NCI-H2196 treated with DMSO at 0.1 percent for 48 hours (cell line): Measurements from ENCODE around the gene PLEKHA6.

Experiments
- DNase-seq: peaks from one replicate; lab custom pipeline; 2025; ENCODE audit not compliant: unreplicated experiment; lab: John Stamatoyannopoulos, UW

The PLEKHA6 gene

DNA sequence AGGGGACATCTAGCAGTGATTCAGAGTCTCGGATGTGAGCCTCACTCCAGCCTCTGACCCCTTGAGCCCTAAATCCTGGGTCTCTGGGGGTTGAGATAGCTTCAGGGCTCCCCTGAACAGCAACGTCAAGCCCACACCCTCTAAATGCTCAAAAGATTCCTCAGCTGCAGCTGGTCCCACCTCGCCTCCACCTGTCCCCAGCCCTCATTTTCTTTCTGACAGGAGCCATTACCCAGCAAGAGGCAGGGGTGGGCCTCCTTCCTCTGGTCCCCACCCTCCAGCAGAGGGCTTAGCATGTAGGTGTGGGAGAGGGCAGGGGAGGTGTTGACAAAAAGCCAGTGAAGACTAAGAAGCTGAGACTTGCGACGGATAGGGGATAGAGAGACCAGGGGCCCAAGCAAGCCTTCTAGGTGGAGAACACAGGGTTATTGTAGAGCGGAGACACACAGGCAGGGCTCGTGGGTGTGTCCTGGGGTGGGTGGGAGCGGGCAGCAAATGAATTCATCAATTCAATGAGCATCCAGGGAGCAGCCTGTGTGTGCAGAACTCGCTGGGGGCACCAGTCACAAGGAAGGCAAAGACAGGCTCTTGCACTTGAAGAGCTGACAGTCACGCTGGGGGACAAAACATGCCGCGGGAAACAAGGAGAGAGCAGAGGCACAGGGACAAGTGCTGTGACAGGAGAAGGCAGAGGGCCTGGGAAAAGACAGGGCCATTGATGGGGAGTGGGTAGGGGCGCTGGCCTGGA, 97.0 kb downstream of the PLEKHA6 start:
- DNase-seq, result no peak

DNA sequence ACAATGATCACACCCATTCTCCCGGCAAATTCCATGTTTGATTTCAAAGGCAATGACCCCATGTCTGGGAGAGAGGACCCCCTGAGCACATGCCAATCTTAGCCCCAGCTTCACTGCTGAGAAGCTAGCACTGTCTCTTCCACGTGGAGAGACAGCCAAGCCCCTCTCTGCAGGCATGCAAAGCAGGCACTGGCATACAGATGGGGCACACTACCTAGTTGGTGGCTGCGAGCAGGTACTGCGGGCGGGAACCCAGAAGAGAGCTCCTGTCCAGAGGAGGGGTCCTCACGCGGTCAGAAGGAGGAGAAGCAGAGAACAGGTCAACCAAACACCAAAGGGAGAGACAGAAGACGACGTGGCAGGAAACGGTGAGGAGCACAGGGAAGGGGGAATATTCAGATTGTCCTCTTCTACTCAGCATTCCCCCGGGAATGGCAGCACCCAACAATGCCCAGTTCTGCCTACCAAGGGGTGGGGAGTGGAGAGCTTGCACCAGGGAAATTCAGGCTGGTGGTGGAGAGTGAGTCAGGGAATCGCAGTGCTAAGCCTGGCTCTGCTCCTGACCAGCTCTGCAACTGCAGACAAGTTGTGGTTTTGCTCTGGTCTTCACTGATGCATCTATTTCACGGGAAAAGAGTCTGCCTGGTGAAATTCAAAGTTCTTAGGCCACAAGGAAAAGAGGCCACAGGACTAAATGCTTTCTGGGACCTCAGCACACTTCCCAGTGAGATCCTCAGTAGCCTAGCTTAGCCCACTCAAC, 97.8 kb downstream of the PLEKHA6 start:
- no peak for DNase-seq

DNA sequence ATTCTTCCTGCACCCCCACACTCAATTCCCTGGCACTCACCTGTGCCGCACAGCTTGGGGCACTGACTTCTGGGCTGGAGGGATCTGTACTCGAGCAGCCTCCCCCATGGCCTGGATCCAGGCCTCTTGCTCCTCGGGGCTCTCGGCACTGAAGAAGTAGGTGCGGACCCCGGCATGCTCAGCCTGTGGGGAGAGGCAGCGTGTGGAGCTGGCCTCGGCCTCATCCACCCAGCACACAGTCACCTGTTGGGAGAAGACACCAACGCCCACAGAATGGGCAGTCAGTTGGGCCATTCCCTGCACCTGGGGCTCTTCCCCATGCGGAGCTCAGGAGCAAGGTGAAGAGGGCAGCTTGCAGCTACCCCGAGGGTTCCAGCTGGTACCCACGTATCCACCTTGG, 98.5 kb downstream of the PLEKHA6 start:
- no peak for DNase-seq

DNA sequence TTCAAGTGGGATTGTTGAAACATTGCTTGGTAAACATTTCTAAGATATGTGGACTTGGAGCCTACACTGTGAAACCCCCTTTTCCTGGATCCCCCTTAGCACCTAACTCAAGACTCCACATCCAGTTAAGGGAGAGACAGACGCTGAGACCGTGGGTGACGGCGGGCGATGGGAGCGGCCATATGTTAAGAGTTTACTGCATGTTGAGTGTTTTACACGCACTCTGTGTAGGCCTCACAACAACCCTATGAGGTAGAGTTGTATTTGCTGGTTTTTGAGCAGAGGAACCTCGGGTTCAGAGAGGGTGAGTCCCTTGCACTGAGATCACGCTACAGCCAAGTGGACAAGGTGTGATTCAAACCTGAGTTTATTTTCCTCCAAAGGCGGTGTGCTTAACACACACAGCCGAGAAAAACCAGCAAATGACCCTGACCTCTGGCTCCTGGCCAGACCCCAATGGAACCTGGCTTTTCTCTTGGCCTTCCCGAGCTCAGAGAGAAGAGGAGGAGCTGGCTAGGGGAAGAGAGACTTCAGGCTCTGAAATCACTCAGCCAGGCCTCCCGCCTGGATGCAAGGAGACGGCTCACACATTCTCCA, 99.0 kb downstream of the PLEKHA6 start:
- DNase-seq, result no peak

DNA sequence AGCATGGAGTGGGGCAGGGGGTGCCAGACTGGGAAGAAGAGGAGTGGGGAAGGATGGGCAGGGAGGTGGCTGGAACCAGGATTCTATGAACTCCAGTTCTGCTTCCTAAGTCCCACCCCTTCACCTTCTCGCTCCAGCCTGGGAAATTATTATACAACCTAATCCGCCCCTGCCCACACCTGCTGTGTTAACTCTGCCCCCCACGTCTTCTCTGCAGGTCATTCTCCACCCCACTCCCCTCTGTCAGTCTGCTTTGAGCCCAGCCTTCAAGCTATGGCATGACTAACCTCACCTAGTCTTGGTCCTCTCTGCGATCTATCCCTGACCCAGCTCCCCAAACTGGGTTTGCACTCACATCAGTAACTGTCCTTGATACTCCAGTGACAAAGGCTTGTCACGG, 99.9 kb downstream of the PLEKHA6 start:
- no peak for DNase-seq

DNA sequence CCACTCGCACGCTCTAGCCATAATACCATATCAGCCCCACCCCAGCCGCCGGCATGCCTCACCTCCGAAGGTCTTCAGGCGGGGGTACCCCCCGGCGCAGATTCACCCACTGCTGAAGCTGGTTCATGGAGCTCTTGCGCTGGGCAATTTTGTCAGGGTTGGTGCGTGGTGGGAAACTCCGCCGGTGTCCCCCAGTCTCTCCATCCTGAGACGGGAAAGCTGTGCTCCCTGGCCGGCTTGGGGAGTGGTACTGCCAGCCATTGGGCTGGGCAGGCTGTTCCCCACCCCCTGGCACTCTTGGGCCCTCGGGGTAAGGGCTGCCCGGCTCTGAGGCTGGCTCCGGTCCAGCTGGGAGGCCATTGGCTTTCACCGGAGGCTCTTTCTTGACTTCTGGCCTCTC, 100.5 kb downstream of the PLEKHA6 start:
- DNase-seq, result no peak

DNA sequence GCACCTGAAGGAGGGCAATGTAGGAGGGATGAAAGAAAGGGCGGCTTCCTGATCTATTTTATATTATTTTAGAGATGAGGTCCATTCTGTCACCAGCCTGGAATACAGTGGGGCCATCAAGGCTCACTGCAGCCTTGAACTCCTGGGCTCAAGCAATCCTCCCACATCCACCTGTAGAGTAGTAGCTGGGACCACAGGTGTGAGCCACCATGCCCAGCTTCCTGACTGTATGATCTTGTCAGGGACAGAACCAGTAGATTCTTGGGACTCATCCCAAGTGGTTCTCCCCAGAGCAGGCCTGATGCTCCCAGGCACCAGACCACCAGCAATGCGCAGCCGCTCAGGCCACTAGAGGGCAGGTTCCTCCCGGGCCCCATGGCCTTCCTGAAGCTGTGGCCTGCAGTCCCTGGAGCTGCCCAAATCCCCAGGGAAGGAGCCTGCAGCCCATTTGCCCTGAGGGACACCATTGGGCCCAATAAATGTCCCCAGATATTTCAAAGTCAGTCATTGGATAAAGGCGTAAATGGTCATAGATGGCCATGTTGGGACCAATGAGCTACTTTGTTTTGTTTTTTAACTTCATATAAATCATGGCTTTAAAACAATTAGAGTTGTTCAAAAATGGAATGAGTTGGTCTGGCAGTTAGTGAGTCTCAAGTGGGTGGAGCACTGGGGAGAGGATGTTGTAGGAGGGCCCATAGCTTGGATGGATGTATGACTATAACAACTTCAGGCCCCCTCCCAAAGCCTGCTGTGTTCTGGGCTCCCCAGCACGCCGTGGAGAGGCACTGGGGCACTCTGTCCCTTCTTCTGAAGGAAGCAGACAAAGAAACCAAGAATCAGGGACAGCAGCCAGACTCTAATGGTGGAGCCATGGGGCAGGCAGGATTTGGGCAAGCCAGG, 101.3 kb downstream of the PLEKHA6 start:
- DNase-seq, result peak; percentile 13

DNA sequence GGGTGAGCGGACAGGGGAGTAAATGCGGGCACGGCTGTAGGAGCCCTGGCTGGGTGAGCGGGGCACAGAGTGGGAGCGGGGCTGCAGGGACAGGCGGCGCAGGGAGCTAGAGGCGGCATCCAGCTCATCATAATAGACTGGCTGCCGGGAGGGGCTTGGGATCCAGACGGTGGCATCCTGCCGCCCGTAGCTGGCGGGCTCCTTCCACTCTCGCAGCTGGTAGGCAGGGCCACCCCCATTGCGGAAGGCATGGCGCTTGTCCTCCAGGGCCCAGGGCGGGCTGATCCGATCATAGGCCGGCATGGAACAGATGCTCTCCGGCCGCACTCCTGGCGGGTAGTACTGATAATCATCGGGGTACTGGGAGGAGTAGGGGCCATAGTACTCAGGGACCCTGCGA, 102.3 kb downstream of the PLEKHA6 start:
- DNase-seq, result no peak

DNA sequence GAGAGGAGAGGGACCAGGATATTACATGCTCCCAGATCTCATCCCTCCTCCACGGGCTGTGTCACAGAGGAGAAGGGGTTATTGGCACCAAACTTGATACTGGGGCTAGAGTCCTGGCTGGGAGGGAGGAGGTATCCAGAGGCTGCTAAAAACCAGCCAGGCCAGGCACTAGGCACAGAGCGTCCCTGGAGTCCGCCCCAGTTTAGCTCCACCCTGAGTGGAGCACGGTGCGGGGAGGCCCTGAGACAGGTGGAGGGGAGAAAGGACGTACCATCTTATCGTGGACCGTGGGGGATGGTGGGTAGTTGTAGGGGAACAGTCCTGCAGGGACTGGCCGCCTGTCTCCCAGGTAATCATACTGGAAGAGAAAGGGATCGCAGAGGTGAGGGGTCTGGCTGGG, 103.2 kb downstream of the PLEKHA6 start:
- DNase-seq, result no peak

DNA sequence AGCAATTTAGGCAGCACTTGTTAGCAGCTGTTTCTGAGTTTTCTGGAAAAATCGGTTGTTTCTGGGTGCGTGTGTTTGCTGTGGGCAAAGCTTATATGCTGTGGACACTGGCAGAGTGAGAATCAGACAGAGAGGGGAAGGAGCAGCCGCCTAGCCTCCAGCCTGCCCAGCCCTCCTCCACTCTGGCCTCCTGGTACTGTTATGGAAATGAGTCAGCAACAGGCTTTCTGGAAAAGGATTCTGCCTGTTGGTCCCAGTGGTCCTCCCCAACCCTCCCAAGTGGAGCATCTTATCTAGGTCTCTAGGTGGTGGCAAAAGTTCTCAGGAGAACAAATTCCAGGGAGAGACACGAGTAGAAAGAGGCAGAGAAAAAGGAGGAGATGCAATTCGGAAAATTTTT, 103.8 kb downstream of the PLEKHA6 start:
- DNase-seq, result no peak

DNA sequence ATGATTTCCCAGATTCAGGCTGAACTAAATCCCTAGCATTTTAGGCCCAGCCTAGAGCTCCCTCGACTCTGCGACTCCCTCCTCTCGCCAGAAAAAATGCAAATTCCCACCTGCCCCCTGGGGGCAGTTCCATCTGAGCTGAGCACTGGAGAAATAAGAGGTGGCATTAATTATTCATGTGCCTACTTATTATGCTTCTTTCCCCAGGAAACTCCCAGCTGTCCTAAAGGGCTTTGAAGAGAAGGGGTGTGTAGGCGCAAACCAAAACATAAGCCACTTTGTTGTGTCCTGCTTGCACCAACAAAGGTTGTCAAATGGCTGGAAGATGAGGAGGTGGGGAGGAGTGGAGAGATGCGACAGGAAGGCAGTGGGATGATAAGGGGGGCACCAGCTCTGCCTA, 104.5 kb downstream of the PLEKHA6 start:
- no peak for DNase-seq

DNA sequence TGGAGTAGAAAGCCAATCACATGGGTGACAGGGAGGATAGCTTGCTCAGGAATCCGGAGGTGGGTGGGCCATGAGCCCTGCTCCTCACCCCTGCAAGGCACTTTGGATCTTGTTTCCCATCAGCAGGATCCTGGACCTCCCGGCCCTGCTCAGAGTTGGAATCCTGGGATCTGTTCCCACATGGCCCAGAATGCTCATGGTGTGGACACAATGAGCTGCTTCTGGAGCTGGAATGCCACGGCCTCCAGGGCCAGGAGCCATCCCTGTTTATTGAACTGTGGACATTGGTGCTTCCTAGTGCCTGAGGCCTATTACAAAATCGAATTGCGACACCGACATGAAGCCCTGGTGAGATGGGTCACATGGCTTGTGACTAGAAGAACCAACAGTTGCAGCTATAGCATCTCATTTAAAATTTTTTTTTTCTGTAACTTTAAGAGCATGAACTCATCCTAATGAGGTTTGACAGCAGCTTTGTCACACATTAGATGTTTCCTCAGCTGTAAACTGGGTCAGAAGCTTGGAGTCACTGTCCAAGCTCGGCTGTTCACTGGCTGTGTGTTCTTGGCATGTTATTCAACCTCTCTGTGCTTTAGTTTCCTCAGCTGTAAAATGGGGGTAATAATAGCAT, 105.6 kb downstream of the PLEKHA6 start:
- no peak for DNase-seq

DNA sequence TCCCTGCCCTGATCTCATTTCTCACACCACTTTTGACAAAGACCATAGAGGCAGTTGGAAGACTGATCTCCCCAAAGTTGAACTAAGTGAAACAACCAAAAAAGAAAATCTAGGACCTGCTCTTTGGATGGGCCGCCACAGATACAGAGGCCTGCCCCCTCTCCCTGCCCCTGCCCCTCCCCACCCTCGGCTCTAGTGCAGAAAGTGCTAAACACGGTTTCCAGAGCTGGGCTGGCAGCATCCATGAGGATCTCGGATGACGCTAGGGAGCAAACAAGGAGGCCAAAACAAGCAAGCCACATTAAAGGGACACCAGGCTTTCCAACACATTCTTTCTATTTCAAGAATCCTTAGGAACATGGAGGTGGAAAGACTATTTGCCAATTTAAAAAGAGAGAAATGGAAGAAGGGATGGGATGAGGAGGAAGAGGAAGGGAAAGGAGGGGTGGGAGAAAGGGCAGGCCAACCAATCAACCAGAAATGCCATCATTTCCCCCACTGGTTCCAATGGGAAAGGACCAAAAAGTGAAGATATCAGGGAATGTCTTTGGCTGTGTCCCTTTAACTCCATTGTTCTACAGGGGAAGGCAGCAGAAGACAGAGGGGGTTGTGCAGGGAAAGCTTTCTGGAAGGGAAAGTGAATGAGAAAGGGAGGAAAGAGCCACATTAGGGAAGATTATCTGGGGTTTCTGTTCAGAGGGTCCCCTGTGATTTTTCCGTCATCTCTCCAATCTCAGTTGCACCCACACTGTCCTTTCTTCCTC, 107.6 kb downstream of the PLEKHA6 start:
- no peak for DNase-seq

DNA sequence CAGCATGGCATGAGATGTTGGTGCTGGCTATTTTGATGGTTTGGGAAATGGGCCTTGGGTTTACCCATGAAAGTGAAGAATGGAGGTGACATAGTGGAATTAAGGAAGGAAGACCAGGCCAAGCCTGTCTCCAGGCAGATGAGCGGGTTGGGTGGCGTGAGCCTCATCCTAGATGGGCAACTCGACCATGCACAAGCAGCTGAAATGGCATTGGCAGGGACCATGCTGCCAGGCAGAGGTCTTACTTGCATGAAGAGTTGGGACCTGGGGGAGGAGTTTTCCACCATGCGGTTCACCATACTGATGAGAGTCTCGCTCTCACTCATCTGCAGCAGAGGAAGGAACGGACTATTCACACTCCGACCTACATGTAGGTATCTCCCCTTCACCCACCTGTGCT, 108.4 kb downstream of the PLEKHA6 start:
- no peak for DNase-seq

DNA sequence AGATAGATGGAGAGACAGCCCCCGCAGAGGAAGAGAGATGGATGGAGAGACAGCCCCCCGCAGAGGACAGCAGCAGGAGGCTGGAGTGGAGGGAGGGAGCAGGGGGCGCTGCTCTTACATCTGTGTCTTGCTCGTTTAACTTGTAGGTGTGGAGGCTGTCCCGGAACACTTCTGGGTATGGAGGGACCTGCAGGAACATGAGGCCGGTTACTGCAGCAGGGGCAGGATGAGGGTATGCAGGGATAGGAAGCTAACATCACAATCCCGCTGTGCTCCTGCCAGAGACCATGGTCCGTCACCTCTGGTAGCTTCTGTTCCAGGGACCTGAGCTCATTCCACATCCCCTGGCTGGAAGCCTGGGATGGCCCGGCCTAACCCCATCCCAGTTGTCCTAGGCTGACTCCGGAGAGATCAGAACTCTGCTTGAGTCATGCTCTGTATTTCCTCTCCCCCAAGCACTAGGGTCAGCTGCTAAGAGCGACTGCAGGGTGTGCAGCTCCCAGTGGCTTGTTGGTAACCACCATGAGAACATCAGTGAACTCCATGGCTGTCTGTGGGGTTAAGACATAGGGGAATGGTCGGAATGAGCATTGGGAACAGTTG, 109.2 kb downstream of the PLEKHA6 start:
- no peak for DNase-seq

DNA sequence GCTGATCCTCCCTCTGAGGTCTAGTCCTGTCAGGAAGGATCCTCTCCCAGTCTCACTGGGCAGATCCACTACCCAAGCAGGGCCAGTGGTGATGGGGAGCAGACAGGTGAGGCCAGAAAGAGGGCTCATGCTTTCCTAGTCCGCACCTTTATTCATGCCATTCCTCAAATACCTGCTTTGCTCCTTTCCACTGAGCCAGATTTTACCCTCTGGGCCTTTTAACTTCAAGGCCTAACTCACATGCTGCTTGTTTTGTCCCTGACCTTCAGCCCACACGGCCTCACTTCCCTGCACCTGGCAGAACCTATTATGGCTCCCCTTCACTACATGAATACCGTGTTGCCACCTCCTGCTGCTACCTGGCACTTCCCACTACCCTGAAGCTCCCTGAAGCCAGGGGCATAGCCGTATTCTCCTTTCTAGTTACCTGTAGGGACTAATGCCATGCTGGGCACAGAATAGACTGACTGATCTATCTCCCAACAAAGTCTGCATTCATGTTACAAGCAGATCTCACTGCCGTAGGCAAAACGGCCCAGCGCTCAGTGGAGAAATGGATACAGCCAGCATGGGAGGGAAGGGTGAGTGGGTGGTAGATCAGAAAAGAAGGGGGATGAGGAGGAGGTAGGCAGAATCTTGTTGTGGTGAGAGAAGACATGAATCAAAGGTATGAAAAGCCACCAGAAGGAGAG, 109.8 kb downstream of the PLEKHA6 start:
- no peak for DNase-seq

DNA sequence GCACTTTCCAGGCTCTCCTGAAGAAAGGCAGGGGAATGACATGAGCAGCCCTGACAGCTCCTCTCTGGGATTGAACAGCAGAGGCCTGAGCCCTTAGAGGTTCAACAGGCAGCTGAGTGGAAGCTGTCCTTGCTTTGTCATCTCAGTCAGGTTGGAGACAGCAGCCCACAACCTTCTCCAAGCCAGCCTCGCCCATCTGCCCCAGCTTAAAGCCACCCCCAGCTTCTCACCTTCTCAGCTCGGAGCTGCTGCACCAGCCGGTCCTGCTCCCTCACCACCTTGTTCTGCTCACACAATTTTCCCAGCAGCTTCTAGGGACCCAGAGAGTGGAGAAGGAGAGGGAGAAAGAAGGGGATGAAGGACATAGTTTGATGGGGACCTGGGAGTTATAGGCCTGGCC, 110.8 kb downstream of the PLEKHA6 start:
- DNase-seq, result no peak

DNA sequence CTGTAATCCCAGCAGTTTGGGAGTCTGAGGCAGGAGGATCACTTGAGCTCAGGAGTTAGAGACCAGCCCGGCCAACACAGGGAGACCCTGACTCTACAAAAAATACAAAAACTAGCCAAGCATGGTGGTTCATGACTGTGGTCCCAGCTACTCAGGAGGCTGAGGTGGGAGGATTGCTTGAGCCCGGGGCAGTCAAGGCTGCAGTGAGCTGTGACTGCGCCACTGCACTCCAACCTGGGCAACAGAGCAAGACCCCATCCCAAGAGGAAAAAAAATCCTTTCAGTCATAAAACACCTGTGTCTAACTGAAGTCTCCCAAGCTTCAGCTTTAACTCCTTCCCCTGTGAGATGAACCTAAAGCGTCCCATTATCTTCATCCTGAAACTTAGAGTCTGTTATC, 112.9 kb downstream of the PLEKHA6 start:
- DNase-seq, result no peak

DNA sequence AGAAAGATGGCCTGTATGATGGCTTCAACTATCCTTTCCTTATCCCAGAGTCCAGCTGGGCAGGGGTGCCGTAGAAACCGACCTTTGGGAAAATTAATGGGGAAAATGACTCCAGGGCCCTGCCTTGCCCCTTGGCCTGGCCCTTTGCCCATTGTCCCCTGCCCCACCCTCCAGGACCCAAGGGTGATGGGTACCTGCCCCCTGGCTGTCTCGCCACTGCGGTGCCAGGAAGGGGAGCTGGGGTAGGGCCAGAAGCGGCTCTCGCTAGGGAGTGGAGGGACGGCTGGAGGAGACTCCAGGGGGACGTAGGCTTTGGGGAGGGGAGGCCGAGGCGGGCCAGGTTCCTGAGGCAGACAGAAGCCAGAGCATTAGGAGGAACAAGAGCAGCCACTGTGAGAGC, 116.8 kb downstream of the PLEKHA6 start:
- DNase-seq, result no peak
